ENCODE data around the gene KPNB1. TPM values are rescaled to one million over a fixed set of nuclear protein-coding genes. Genes with fewer than 3 reads are reported as not detected.
A peak's percentile ranks its signal among the peaks of the same experiment; 100 is the strongest.

The KPNB1 gene
- total RNA-seq, 1 experiment from 2014 or later, result 538 TPM

DNA sequence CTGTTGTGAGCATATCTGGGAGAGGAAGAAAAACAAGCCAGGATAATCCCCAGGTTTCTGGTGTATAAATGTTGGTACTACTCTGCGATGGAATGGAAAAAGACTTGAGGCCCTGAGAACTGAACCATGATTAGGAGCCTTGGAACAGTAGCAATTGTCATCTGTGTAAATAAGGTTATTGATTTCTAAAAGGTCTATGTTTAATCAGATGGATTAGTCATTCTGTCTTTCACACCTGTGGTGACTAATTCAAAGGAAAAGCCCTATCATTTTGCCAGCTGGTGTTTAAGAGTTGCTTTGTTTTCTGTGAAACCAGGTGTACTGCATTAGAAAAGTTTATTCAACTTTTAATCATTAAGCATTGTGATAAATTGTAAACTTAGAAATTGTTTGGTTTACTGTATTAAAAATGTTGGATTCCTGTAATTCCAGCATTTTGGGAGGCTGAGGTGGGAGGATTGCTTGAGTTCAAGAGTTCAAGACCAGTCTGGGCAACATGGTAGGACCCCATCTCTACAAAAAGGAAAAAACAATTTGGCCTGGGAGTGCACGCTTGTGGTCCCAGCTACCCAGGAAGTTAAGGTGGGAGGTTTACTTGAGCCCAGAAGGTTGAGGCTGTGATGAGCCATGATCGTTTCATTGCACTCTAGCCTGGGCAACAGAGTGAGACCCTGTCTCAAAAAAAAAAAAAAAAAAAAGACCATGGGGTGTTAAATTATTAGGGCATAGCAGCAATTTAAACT is 29.0 kb upstream of the KPNB1 start:
- BruUV-seq (replicated peaks), result no TSS peak
- TF ChIP-seq, protein P1, sequence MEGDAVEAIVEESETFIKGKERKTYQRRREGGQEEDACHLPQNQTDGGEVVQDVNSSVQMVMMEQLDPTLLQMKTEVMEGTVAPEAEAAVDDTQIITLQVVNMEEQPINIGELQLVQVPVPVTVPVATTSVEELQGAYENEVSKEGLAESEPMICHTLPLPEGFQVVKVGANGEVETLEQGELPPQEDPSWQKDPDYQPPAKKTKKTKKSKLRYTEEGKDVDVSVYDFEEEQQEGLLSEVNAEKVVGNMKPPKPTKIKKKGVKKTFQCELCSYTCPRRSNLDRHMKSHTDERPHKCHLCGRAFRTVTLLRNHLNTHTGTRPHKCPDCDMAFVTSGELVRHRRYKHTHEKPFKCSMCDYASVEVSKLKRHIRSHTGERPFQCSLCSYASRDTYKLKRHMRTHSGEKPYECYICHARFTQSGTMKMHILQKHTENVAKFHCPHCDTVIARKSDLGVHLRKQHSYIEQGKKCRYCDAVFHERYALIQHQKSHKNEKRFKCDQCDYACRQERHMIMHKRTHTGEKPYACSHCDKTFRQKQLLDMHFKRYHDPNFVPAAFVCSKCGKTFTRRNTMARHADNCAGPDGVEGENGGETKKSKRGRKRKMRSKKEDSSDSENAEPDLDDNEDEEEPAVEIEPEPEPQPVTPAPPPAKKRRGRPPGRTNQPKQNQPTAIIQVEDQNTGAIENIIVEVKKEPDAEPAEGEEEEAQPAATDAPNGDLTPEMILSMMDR (IDR thresholded peaks at IDR 0.05; ENCODE audit: unreplicated experiment), result no peak

DNA sequence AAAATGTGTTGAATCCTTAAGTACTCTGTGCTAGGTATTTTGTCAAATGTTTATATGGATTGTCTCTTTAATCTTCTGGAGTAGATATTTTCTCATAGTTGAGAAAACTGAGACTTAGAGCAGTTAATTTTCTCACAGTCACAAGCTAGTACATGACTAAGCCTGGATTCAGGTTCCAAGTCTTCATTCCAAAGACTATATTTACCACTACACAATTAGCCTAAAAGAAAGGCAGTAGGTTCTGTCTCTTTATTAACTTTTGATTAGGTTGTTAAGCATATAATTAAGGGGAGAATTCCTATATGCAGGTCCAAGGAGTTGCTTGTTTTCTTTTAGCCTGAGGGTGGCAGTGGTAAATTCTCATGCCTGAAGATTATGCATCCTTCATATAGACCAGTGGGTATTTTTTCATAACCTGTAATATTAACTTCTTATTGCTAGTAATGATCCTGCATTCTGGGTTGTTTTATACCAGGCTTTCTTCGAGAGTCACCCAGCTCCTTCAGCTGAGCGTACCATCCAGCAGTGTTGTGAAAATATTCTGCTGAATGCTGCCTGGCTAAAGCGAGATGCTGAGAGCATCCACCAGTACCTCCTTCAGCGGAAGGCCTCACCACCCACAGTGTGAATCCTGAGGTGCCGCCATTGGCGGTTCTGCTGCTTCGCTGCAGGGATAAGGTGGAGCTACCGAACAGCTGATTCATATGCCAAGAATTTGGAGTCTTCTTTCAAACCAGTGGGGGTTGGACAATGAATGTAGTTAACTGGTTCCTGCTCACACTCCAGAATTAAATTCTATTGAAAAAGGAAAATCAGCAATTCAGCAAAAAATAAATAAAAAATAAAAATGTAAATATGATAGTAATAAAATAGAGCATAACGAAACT is 28.2 kb upstream of the KPNB1 start:
- TF ChIP-seq, protein P1 (IDR thresholded peaks at IDR 0.05; ENCODE audit: unreplicated experiment), result no peak
- peak overlapping the region; percentile 5 for H3K4me3 Mint-ChIP-seq (ENCODE audit: low read depth, unreplicated experiment)
- peaks cover 76% of the 10 kb centered on the region for H3K36me3 Mint-ChIP-seq (ENCODE audit: insufficient read depth, unreplicated experiment)
- H3K9me3 Mint-ChIP-seq (ENCODE audit: low read depth, unreplicated experiment), result no peaks in the 10 kb centered on the region
- BruUV-seq (replicated peaks), result no TSS peak
- peak; percentile 68 for DNase-seq
- no peaks in the 10 kb centered on the region for H3K27me3 Mint-ChIP-seq (ENCODE audit: unreplicated experiment)
- intact Hi-C loops (cut with micrococcal nuclease; ENCODE audit: unreplicated experiment), result loop anchor here (2.0 kb wide), 1 partner anchor 27 kb away; the partner anchor contains the start of gene KPNB1
- H3K27ac Mint-ChIP-seq (ENCODE audit: unreplicated experiment), result peak overlapping the region; percentile 52
- CTCF ChIA-PET, result interaction anchor here (0.8 to 2.3 kb wide), 5 partner anchors 10 to 539 kb away, joined by 3 to 18 read pairs (median 4); partner anchors contain the start of gene KPNB1
- peaks cover 44% of the 10 kb centered on the region for H3K4me1 Mint-ChIP-seq (ENCODE audit: low read depth, unreplicated experiment)

More for the DNA sequence above, 29.0 kb upstream of the KPNB1 start:
- H3K4me3 Mint-ChIP-seq (ENCODE audit: low read depth, unreplicated experiment), result peak overlapping the region; percentile 5
- H3K36me3 Mint-ChIP-seq (ENCODE audit: insufficient read depth, unreplicated experiment), result peaks cover 85% of the 10 kb centered on the region
- no peaks in the 10 kb centered on the region for H3K27me3 Mint-ChIP-seq (ENCODE audit: unreplicated experiment)
- intact Hi-C loops (cut with micrococcal nuclease; ENCODE audit: unreplicated experiment), result loop anchor here (2.0 kb wide), 1 partner anchor 28 kb away; the partner anchor contains the start of gene KPNB1
- peak overlapping the region; percentile 52 for H3K27ac Mint-ChIP-seq (ENCODE audit: unreplicated experiment)
- peak; percentile 37 for DNase-seq
- CTCF ChIA-PET, result interaction anchor here (0.5 to 2.3 kb wide), 9 partner anchors 10 to 751 kb away, joined by 3 to 18 read pairs (median 4); partner anchors contain the start of gene KPNB1
- no peaks in the 10 kb centered on the region for H3K9me3 Mint-ChIP-seq (ENCODE audit: low read depth, unreplicated experiment)
- H3K4me1 Mint-ChIP-seq (ENCODE audit: low read depth, unreplicated experiment), result peaks cover 51% of the 10 kb centered on the region

DNA sequence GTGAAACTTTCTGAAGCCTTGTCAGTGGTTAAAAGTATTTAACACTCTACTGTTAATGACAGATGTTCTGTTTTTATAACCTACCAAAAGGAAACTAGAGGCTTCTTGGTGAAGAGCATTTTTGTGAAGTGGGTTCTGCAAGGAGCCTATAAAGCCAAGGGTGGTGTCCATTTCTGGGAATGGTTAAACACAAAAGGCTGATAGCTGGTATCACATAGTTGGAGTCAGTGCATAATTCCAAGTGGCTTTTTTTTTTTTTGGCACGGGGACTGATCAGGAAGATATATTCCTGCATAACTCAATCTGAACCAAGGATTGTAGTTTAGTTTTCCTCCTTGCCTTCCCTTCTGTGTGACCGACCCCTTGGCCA is 27.6 kb upstream of the KPNB1 start:
- intact Hi-C loops (cut with micrococcal nuclease; ENCODE audit: unreplicated experiment), result no loop called here
- BruUV-seq (replicated peaks), result no TSS peak
- no peak for DNase-seq
- no peaks in the 10 kb centered on the region for H3K27me3 Mint-ChIP-seq (ENCODE audit: unreplicated experiment)
- no peaks in the 10 kb centered on the region for H3K9me3 Mint-ChIP-seq (ENCODE audit: low read depth, unreplicated experiment)
- peak overlapping the region; percentile 52 for H3K27ac Mint-ChIP-seq (ENCODE audit: unreplicated experiment)
- TF ChIP-seq, protein P1 (IDR thresholded peaks at IDR 0.05; ENCODE audit: unreplicated experiment), result no peak
- peaks cover 44% of the 10 kb centered on the region for H3K4me1 Mint-ChIP-seq (ENCODE audit: low read depth, unreplicated experiment)
- peaks cover 74% of the 10 kb centered on the region for H3K36me3 Mint-ChIP-seq (ENCODE audit: insufficient read depth, unreplicated experiment)
- CTCF ChIA-PET, result interaction anchor here (1.1 to 2.3 kb wide), 3 partner anchors 9 to 27 kb away, joined by 4 to 18 read pairs (median 5); partner anchors contain the start of gene KPNB1
- H3K4me3 Mint-ChIP-seq (ENCODE audit: low read depth, unreplicated experiment), result no peak overlapping the region

DNA sequence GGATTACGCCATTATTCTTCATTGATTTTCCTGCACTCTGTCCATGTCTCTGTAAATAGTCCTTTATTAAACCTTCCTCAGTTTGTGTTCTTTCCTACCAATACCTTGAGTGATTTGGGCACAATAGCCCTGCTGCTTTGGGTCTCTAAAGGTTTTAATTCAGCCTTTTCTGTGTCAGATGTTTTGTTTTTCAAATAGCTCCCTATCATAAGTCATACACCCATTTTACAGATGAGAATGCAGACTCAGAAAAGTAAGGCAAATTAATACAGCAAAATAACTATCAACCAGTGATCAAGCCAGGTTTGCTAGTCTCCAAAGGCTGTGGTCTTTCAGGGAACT is 25.0 kb upstream of the KPNB1 start:
- DNase-seq, result no peak
- CTCF ChIA-PET, result interaction anchor here (0.7 to 1.1 kb wide), 3 partner anchors 24 to 124 kb away, joined by 3 to 5 read pairs (median 5); no protein-coding TSS in a partner anchor

More for the DNA sequence above, 25.0 kb upstream of the KPNB1 start:
- no peaks in the 10 kb centered on the region for H3K27me3 Mint-ChIP-seq (ENCODE audit: unreplicated experiment)
- H3K4me3 Mint-ChIP-seq (ENCODE audit: low read depth, unreplicated experiment), result no peak overlapping the region
- TF ChIP-seq, protein P1 (IDR thresholded peaks at IDR 0.05; ENCODE audit: unreplicated experiment), result no peak
- H3K4me1 Mint-ChIP-seq (ENCODE audit: low read depth, unreplicated experiment), result peaks cover 30% of the 10 kb centered on the region
- intact Hi-C loops (cut with micrococcal nuclease; ENCODE audit: unreplicated experiment), result no loop called here
- H3K9me3 Mint-ChIP-seq (ENCODE audit: low read depth, unreplicated experiment), result no peaks in the 10 kb centered on the region
- BruUV-seq (replicated peaks), result no TSS peak
- H3K36me3 Mint-ChIP-seq (ENCODE audit: insufficient read depth, unreplicated experiment), result peaks cover 52% of the 10 kb centered on the region
- peak overlapping the region; percentile 42 for H3K27ac Mint-ChIP-seq (ENCODE audit: unreplicated experiment)

All from Calu3 (cell line).